H9 (cell line): ENCODE measurements around the gene STOX2. TPM values are rescaled to one million over a fixed set of nuclear protein-coding genes. Genes with fewer than 3 reads are reported as not detected.

ENCODE experiments used
- DNase-seq: peaks from one replicate; pipeline ENCODE4 v3.0.0-alpha.2; 2017
- H2AFZ ChIP-seq: one replicate; pipeline ENCODE4 v1.6.1; 2013; ENCODE audit warnings: mild to moderate bottlenecking, low read length, control low read depth, moderate library complexity
- H2AK5ac ChIP-seq: 2 replicates; pipeline ENCODE4 v1.6.1; 2013; ENCODE audit warnings: low read length, control low read depth, mixed read lengths; ENCODE audit not compliant: insufficient read length
- H2BK120ac ChIP-seq: one replicate; pipeline ENCODE4 v1.6.1; 2013; ENCODE audit warnings: low read depth, mild to moderate bottlenecking, low read length, control low read depth, inconsistent platforms; ENCODE audit not compliant: poor library complexity, severe bottlenecking
- H2BK12ac ChIP-seq: 2 replicates; pipeline ENCODE4 v1.6.1; 2013; ENCODE audit warnings: low read length, control low read depth, mixed read lengths, low read depth; ENCODE audit not compliant: insufficient read length
- H2BK15ac ChIP-seq: 2 replicates; pipeline ENCODE4 v1.6.1; 2013; ENCODE audit warnings: low read depth, low read length, control low read depth
- H2BK20ac ChIP-seq: one replicate; pipeline ENCODE4 v1.6.1; 2013; ENCODE audit warnings: low read depth, mild to moderate bottlenecking, low read length, control low read depth, inconsistent platforms; ENCODE audit not compliant: poor library complexity, severe bottlenecking
- H2BK5ac ChIP-seq: 2 replicates; pipeline ENCODE4 v1.6.1; 2013; ENCODE audit warnings: low read length, control low read depth, mixed read lengths; ENCODE audit not compliant: insufficient read length
- H3K14ac ChIP-seq: 2 replicates; pipeline ENCODE4 v1.6.1; 2013; ENCODE audit warnings: low read length, control low read depth; ENCODE audit not compliant: insufficient read depth
- H3K18ac ChIP-seq: 2 replicates; pipeline ENCODE4 v1.6.1; 2013; ENCODE audit warnings: low read depth, mild to moderate bottlenecking, mixed read lengths, low read length, control low read depth; ENCODE audit not compliant: insufficient read length
- H3K23ac ChIP-seq: 2 replicates; pipeline ENCODE4 v1.6.1; 2013; ENCODE audit warnings: low read length, control low read depth, mixed read lengths, low read depth; ENCODE audit not compliant: insufficient read length
- H3K23me2 ChIP-seq: 2 replicates; pipeline ENCODE4 v1.6.1; 2013; ENCODE audit warnings: low read depth, mild to moderate bottlenecking, mixed read lengths, low read length, control low read depth; ENCODE audit not compliant: insufficient read length, poor library complexity, severe bottlenecking
- H3K27ac ChIP-seq: 2 replicates; pipeline ENCODE4 v1.5.1; 2013; ENCODE audit warnings: low read length, control low read depth, mixed read lengths, low read depth; ENCODE audit not compliant: insufficient read length
- H3K27me3 ChIP-seq: 2 replicates; pipeline ENCODE4 v1.6.1; 2013; ENCODE audit warnings: low read length, control low read depth, inconsistent platforms; ENCODE audit not compliant: insufficient read depth
- H3K4ac ChIP-seq: 2 replicates; pipeline ENCODE4 v1.6.1; 2013; ENCODE audit warnings: low read depth, mild to moderate bottlenecking, control low read depth, inconsistent platforms, low read length, moderate library complexity
- H3K4me1 ChIP-seq: 2 replicates; pipeline ENCODE4 v1.6.1; 2013; ENCODE audit warnings: low read length, control low read depth, inconsistent platforms; ENCODE audit not compliant: insufficient read depth
- H3K4me2 ChIP-seq: 2 replicates; pipeline ENCODE4 v1.6.1; 2013; ENCODE audit warnings: low read length, control low read depth, mixed read lengths; ENCODE audit not compliant: insufficient read length, insufficient read depth
- H3K56ac ChIP-seq: 2 replicates; pipeline ENCODE4 v1.6.1; 2013; ENCODE audit warnings: low read depth, mild to moderate bottlenecking, mixed read lengths, low read length, control low read depth; ENCODE audit not compliant: insufficient read length
- H3K79me1 ChIP-seq: 2 replicates; pipeline ENCODE4 v1.6.1; 2013; ENCODE audit warnings: low read depth, mild to moderate bottlenecking, moderate library complexity, low read length, control low read depth, inconsistent platforms; ENCODE audit not compliant: insufficient read depth, poor library complexity, severe bottlenecking
- H3K79me2 ChIP-seq: 2 replicates; pipeline ENCODE4 v1.6.1; 2013; ENCODE audit warnings: low read length, control low read depth, inconsistent platforms; ENCODE audit not compliant: insufficient read depth
- H3K9ac ChIP-seq: 2 replicates; pipeline ENCODE4 v1.6.1; 2013; ENCODE audit warnings: low read length, control low read depth, mixed read lengths; ENCODE audit not compliant: insufficient read length; ENCODE audit errors: extremely low read depth
- H3K9me3 ChIP-seq: one replicate; pipeline ENCODE4 v1.6.1; 2013; ENCODE audit warnings: low read depth, low read length, inconsistent platforms; ENCODE audit not compliant: control insufficient read depth
- H3T11ph ChIP-seq: one replicate; pipeline ENCODE4 v1.6.1; 2013; ENCODE audit warnings: mild to moderate bottlenecking, low read length, control low read depth, inconsistent platforms
- H4K20me1 ChIP-seq: one replicate; pipeline ENCODE4 v1.6.1; 2013; ENCODE audit not compliant: control insufficient read depth, insufficient read length, insufficient read depth
- H4K5ac ChIP-seq: 2 replicates; pipeline ENCODE4 v1.6.1; 2013; ENCODE audit warnings: low read depth, mild to moderate bottlenecking, mixed read lengths, low read length, control low read depth; ENCODE audit not compliant: insufficient read length
- H4K8ac ChIP-seq: replicated peaks from 2 replicates; pipeline ENCODE4 v1.6.1; 2013; ENCODE audit warnings: low read length, control low read depth, mixed read lengths, low read depth; ENCODE audit not compliant: insufficient read length
- H4K91ac ChIP-seq: 2 replicates; pipeline ENCODE4 v1.6.1; 2013; ENCODE audit warnings: low read depth, mild to moderate bottlenecking, moderate library complexity, mixed read lengths, low read length, control low read depth; ENCODE audit not compliant: insufficient read length
- H3K27ac Mint-ChIP-seq, 3 experiments: 2 replicates in 2 of 3; 3 replicates in 1 of 3; pipeline ENCODE4 v1.8.0; 2020 to 2021; ENCODE audit warnings: mixed read lengths in 3 of 3, mild to moderate bottlenecking in 1 of 3, moderate library complexity in 1 of 3
- H3K27me3 Mint-ChIP-seq: 2 replicates; pipeline ENCODE4 v1.8.0; 2021; ENCODE audit warnings: low read depth, mild to moderate bottlenecking, moderate library complexity, mixed read lengths
- H3K36me3 Mint-ChIP-seq, 3 experiments: 2 replicates in 2 of 3; 3 replicates in 1 of 3; pipeline ENCODE4 v1.8.0; 2020 to 2021; ENCODE audit warnings: low read depth in 3 of 3, mixed read lengths in 3 of 3; ENCODE audit not compliant: insufficient read depth in 1 of 3
- H3K4me1 Mint-ChIP-seq, 2 experiments: 2 replicates each; pipeline ENCODE4 v1.8.0; 2020; ENCODE audit warnings: mixed read lengths in 2 of 2
- H3K4me3 Mint-ChIP-seq, 2 experiments: 2 replicates in 1 of 2; 3 replicates in 1 of 2; pipeline ENCODE4 v1.8.0; 2020 to 2021; ENCODE audit warnings: mild to moderate bottlenecking in 2 of 2, mixed read lengths in 2 of 2, moderate library complexity in 1 of 2
- H3K9me3 Mint-ChIP-seq, 2 experiments: 2 replicates in 1 of 2; 3 replicates in 1 of 2; pipeline ENCODE4 v1.8.0; 2020; ENCODE audit warnings: mild to moderate bottlenecking in 2 of 2, mixed read lengths in 2 of 2, moderate library complexity in 1 of 2
- CTCF ChIP-seq: fragments of 200-600 bp; sonication (generic); conservative IDR thresholded peaks from 3 replicates; pipeline ENCODE4 v1.8.0; 2021; ENCODE audit warnings: antibody characterized with exemption, mild to moderate bottlenecking
- WGBS: extraction: QIAGEN DNeasy Blood & Tissue Kit; methylation state at CpG from one replicate; pipeline ENCODE4 v1.1.7; 2013; ENCODE audit warnings: missing lambda C conversion rate, low lambda C conversion rate, mixed read lengths; ENCODE audit not compliant: insufficient read length; ENCODE audit errors: extremely low coverage; 5-methylcytosine and 5-hydroxymethylcytosine counted together
- total RNA-seq: library from RNA; stranded (reverse); gene quantifications from 2 replicates; pipeline ENCODE4 v1.2.1, GENCODE V29; 2021

Gene STOX2
- total RNA-seq, 1 experiment from 2014 or later: 28.2 TPM

- Histone ChIP-seq H3K79me2 (no peaks in the 10 kb centered on the region), H3K4me1 (no peaks in the 10 kb centered on the region), H3T11ph (no peak overlapping the region), H3K18ac (no peak overlapping the region), H2AK5ac (no peak overlapping the region), H2BK15ac (no peak overlapping the region), H3K9me3 (no peaks in the 10 kb centered on the region), H2AFZ (no peak overlapping the region), H3K23ac (no peak overlapping the region), H2BK12ac (no peak overlapping the region), H3K4me2 (no peak overlapping the region), H3K79me1 (no peaks in the 10 kb centered on the region), H3K27me3 (no peaks in the 10 kb centered on the region), H4K8ac (no peak overlapping the region), H2BK5ac (no peak overlapping the region), H4K91ac (no peak overlapping the region), H3K23me2 (no peaks in the 10 kb centered on the region), H2BK20ac (no peak overlapping the region), H4K5ac (no peak overlapping the region), H3K56ac (no peak overlapping the region), H4K20me1 (no peaks in the 10 kb centered on the region), H3K14ac (no peak overlapping the region), H3K4ac (no peak overlapping the region), H3K27ac (no peak overlapping the region), H2BK120ac (no peak overlapping the region), H3K9ac (no peak overlapping the region)
- Mint-ChIP-seq H3K36me3 (peaks cover 0 to 3% (median 0%) of the 10 kb centered on the region in 3 experiments; a peak in 2 of 7 replicates), H3K4me3 (no peak overlapping the region), H3K4me1 (peaks cover 5% of the 10 kb centered on the region in 2 experiments; a peak in 2 of 4 replicates), H3K27me3 (no peaks in the 10 kb centered on the region; the same call in 1 of the 2 replicates), H3K27ac (no peak overlapping the region), H3K9me3 (no peaks in the 10 kb centered on the region; a peak in 1 of 5 replicates)
- no peak for TF ChIP-seq CTCF
- no CpG with 5 or more reads among the region's 11 CpGs for WGBS
- DNase-seq: no peak
Observed at GRCh38 chr4:184030036-184030435, 124.9 kb downstream of the STOX2 start.
